ENCODE data around the gene ZNF892. TPM values are rescaled to one million over a fixed set of nuclear protein-coding genes. Genes with fewer than 3 reads are reported as not detected.

Gene ZNF892
- total and polyA plus RNA-seq, 2 of the 13 experiments (the other 11 are each of a cell fraction or from before 2014, with no cell fraction given), result not detected

DNA sequence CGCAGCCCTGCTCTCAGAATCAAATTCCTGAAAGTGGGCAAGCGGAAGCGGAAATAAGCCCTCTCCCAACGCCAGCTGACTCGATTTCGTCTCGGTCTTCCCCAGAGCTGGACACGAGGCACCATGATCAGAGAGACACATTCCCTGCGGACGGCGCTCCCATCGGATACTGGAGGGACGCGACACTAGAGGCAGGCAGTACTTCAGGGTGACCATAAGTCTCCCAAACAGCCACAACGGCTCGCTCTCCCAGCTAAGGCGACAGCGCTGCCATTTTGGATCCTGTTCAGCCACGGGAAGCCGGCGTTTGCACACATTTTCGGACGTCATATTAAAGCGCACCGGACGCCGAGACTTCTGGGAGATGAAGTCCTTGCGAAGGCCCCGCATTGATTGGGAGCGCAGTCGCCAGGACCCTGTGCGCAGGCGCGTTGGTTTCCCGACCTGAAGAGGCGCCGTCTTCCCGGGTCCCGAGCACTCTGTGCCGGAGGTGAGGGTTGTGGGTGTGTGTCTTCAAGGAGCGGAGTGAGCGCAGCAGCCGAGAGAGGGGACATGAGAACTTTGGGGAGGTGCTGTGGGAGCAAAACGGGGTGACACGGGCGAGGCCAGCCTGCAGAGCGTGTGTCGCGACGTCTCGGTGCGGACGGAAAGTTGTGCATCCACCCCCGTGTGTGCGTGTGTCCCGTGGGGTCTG lies 41.8 kb upstream of the ZNF892 start, which contains the start of gene ZNF2 (continued):
- TF ChIP-seq, protein P1, sequence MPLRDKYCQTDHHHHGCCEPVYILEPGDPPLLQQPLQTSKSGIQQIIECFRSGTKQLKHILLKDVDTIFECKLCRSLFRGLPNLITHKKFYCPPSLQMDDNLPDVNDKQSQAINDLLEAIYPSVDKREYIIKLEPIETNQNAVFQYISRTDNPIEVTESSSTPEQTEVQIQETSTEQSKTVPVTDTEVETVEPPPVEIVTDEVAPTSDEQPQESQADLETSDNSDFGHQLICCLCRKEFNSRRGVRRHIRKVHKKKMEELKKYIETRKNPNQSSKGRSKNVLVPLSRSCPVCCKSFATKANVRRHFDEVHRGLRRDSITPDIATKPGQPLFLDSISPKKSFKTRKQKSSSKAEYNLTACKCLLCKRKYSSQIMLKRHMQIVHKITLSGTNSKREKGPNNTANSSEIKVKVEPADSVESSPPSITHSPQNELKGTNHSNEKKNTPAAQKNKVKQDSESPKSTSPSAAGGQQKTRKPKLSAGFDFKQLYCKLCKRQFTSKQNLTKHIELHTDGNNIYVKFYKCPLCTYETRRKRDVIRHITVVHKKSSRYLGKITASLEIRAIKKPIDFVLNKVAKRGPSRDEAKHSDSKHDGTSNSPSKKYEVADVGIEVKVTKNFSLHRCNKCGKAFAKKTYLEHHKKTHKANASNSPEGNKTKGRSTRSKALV (CRISPR knock-in tag; IDR thresholded peaks at IDR 0.05), result no peak
- TF ChIP-seq ZNF44 (CRISPR knock-in tag; IDR thresholded peaks at IDR 0.05), result peak; percentile 96; the same call in 1 of the 2 replicates
- no peak; the same call in 1 of the 2 replicates for TF ChIP-seq PAX8 (CRISPR knock-in tag; IDR thresholded peaks at IDR 0.05; ENCODE audit: borderline replicate concordance)
- TF ChIP-seq, protein P2, sequence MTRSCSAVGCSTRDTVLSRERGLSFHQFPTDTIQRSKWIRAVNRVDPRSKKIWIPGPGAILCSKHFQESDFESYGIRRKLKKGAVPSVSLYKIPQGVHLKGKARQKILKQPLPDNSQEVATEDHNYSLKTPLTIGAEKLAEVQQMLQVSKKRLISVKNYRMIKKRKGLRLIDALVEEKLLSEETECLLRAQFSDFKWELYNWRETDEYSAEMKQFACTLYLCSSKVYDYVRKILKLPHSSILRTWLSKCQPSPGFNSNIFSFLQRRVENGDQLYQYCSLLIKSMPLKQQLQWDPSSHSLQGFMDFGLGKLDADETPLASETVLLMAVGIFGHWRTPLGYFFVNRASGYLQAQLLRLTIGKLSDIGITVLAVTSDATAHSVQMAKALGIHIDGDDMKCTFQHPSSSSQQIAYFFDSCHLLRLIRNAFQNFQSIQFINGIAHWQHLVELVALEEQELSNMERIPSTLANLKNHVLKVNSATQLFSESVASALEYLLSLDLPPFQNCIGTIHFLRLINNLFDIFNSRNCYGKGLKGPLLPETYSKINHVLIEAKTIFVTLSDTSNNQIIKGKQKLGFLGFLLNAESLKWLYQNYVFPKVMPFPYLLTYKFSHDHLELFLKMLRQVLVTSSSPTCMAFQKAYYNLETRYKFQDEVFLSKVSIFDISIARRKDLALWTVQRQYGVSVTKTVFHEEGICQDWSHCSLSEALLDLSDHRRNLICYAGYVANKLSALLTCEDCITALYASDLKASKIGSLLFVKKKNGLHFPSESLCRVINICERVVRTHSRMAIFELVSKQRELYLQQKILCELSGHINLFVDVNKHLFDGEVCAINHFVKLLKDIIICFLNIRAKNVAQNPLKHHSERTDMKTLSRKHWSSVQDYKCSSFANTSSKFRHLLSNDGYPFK (CRISPR knock-in tag; IDR thresholded peaks at IDR 0.05; ENCODE audit: borderline replicate concordance), result peak; percentile 98
- peak; percentile 20; the same call in 1 of the 2 replicates for TF ChIP-seq MEIS1 (CRISPR knock-in tag; IDR thresholded peaks at IDR 0.05; ENCODE audit: borderline replicate concordance)
- TF ChIP-seq, protein P3, sequence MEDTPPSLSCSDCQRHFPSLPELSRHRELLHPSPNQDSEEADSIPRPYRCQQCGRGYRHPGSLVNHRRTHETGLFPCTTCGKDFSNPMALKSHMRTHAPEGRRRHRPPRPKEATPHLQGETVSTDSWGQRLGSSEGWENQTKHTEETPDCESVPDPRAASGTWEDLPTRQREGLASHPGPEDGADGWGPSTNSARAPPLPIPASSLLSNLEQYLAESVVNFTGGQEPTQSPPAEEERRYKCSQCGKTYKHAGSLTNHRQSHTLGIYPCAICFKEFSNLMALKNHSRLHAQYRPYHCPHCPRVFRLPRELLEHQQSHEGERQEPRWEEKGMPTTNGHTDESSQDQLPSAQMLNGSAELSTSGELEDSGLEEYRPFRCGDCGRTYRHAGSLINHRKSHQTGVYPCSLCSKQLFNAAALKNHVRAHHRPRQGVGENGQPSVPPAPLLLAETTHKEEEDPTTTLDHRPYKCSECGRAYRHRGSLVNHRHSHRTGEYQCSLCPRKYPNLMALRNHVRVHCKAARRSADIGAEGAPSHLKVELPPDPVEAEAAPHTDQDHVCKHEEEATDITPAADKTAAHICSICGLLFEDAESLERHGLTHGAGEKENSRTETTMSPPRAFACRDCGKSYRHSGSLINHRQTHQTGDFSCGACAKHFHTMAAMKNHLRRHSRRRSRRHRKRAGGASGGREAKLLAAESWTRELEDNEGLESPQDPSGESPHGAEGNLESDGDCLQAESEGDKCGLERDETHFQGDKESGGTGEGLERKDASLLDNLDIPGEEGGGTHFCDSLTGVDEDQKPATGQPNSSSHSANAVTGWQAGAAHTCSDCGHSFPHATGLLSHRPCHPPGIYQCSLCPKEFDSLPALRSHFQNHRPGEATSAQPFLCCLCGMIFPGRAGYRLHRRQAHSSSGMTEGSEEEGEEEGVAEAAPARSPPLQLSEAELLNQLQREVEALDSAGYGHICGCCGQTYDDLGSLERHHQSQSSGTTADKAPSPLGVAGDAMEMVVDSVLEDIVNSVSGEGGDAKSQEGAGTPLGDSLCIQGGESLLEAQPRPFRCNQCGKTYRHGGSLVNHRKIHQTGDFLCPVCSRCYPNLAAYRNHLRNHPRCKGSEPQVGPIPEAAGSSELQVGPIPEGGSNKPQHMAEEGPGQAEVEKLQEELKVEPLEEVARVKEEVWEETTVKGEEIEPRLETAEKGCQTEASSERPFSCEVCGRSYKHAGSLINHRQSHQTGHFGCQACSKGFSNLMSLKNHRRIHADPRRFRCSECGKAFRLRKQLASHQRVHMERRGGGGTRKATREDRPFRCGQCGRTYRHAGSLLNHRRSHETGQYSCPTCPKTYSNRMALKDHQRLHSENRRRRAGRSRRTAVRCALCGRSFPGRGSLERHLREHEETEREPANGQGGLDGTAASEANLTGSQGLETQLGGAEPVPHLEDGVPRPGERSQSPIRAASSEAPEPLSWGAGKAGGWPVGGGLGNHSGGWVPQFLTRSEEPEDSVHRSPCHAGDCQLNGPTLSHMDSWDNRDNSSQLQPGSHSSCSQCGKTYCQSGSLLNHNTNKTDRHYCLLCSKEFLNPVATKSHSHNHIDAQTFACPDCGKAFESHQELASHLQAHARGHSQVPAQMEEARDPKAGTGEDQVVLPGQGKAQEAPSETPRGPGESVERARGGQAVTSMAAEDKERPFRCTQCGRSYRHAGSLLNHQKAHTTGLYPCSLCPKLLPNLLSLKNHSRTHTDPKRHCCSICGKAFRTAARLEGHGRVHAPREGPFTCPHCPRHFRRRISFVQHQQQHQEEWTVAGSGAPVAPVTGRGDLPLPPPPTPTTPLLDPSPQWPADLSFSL (CRISPR knock-in tag; IDR thresholded peaks at IDR 0.05), result peak; percentile 82
- peak; percentile 95; the same call in 1 of the 2 replicates for TF ChIP-seq ZNF788 (CRISPR knock-in tag; IDR thresholded peaks at IDR 0.05; ENCODE audit: borderline replicate concordance)
- TF ChIP-seq ZNF121 (CRISPR knock-in tag; IDR thresholded peaks at IDR 0.05), result peak; percentile 61; the same call in 1 of the 2 replicates
- TF ChIP-seq ZNF230 (CRISPR knock-in tag; IDR thresholded peaks at IDR 0.05), result no peak; the same call in none of the 2 replicates
- TF ChIP-seq KMT2B (CRISPR knock-in tag; IDR thresholded peaks at IDR 0.05), result peak; percentile 96
- 0 out of 2 replicates have a peak, but pooled peaks have one; percentile 30 for TF ChIP-seq MAZ (IDR thresholded peaks at IDR 0.05; ENCODE audit: borderline replicate concordance, low read depth, low read length)
- peak; percentile 76; the same call in 1 of the 2 replicates for TF ChIP-seq MAZ (CRISPR knock-in tag; IDR thresholded peaks at IDR 0.05; ENCODE audit: low read depth)
- peak; percentile 75 for TF ChIP-seq ZSCAN25 (CRISPR knock-in tag; IDR thresholded peaks at IDR 0.05)
- TF ChIP-seq FOXK2 (IDR thresholded peaks at IDR 0.05), result 0 out of 2 replicates have a peak, but pooled peaks have one; percentile 4
- 0 out of 2 replicates have a peak, but pooled peaks have one; percentile 29 for TF ChIP-seq ZNF790 (CRISPR knock-in tag; IDR thresholded peaks at IDR 0.05; ENCODE audit: borderline replicate concordance)
- peak; percentile 82 for TF ChIP-seq ZNF614 (CRISPR knock-in tag; IDR thresholded peaks at IDR 0.05; ENCODE audit: borderline replicate concordance)
- TF ChIP-seq RXRA (CRISPR knock-in tag; IDR thresholded peaks at IDR 0.05), result peak; percentile 77; the same call in 1 of the 2 replicates
- TF ChIP-seq HDAC2 (CRISPR knock-in tag; IDR thresholded peaks at IDR 0.05), result peak; percentile 93
